OCI-LY1 (cell line): ENCODE data around the gene NDC80.

ENCODE experiments used
- H2AFZ ChIP-seq: fragments of 200-600 bp; sonication (generic), shearing (Covaris generic); 2 replicates; pipeline ENCODE4 v1.6.0; 2014; ENCODE audit warnings: antibody characterized with exemption, mild to moderate bottlenecking, low read length
- H3F3A ChIP-seq: fragments of 200-600 bp; sonication (generic), shearing (Covaris generic); 2 replicates; pipeline ENCODE4 v1.6.0; 2014; ENCODE audit warnings: mild to moderate bottlenecking, antibody characterized with exemption, low read length, moderate library complexity; ENCODE audit not compliant: insufficient read depth
- H3K27ac ChIP-seq: fragments of 200-600 bp; sonication (generic); 2 replicates; pipeline ENCODE4 v1.5.1; 2014; ENCODE audit warnings: low read length, mixed run types, mild to moderate bottlenecking, low read depth; ENCODE audit not compliant: poor library complexity, severe bottlenecking
- H3K27me3 ChIP-seq: fragments of 200-600 bp; sonication (generic); 2 replicates; pipeline ENCODE4 v1.6.0; 2014; ENCODE audit warnings: antibody characterized with exemption, mild to moderate bottlenecking, low read length, moderate library complexity; ENCODE audit not compliant: insufficient read depth
- H3K36me3 ChIP-seq: fragments of 200-600 bp; sonication (generic); 2 replicates; pipeline ENCODE4 v1.6.1; 2014; ENCODE audit warnings: mild to moderate bottlenecking, antibody characterized with exemption, low read length, moderate library complexity, mixed read lengths; ENCODE audit not compliant: insufficient read depth
- H3K4me1 ChIP-seq: fragments of 200-600 bp; sonication (generic); 2 replicates; pipeline ENCODE4 v1.5.1; 2014; ENCODE audit warnings: mild to moderate bottlenecking, low read length, moderate library complexity; ENCODE audit not compliant: insufficient read depth, severe bottlenecking
- H3K4me2 ChIP-seq: fragments of 200-600 bp; sonication (generic), shearing (Covaris generic); 2 replicates; pipeline ENCODE4 v1.6.1; 2014; ENCODE audit warnings: low read length
- H3K4me3 ChIP-seq: fragments of 200-600 bp; sonication (generic); 2 replicates; pipeline ENCODE4 v1.5.1; 2014; ENCODE audit warnings: low read length, low read depth, mild to moderate bottlenecking, mixed read lengths; ENCODE audit not compliant: poor library complexity, severe bottlenecking
- H3K79me2 ChIP-seq: fragments of 200-600 bp; shearing (Covaris generic); 2 replicates; pipeline ENCODE4 v1.6.1; 2016; ENCODE audit warnings: mixed run types, low read length, mixed read lengths; ENCODE audit not compliant: insufficient read depth
- H3K9ac ChIP-seq: fragments of 200-600 bp; sonication (generic), shearing (Covaris generic); 2 replicates; pipeline ENCODE4 v1.6.1; 2014; ENCODE audit warnings: mild to moderate bottlenecking, low read length, mixed read lengths
- H3K9me2 ChIP-seq: fragments of 200-600 bp; sonication (generic), shearing (Covaris generic); 2 replicates; pipeline ENCODE4 v1.6.1; 2014; ENCODE audit warnings: low read depth, mild to moderate bottlenecking, low read length, mixed read lengths
- H3K9me3 ChIP-seq: fragments of 200-600 bp; shearing (Covaris generic); 2 replicates; pipeline ENCODE4 v1.6.1; 2014; ENCODE audit warnings: low read length, mixed read lengths
- H4K20me1 ChIP-seq: fragments of 200-600 bp; sonication (generic), shearing (Covaris generic); 2 replicates; pipeline ENCODE4 v1.6.0; 2016; ENCODE audit warnings: mild to moderate bottlenecking, low read length; ENCODE audit not compliant: insufficient read depth
- EZH2 ChIP-seq: fragments of 200-600 bp; sonication (generic), shearing (Covaris generic); IDR thresholded peaks from 2 replicates; pipeline ENCODE4 v1.8.0; 2017; ENCODE audit warnings: borderline replicate concordance, mixed run types, mild to moderate bottlenecking, antibody characterized with exemption, low read length, moderate library complexity, mixed read lengths
- TF ChIP-seq, protein P1 (sequence below): fragments of 200-600 bp; sonication (generic), shearing (Covaris generic); IDR thresholded peaks from 2 replicates; pipeline ENCODE4 v1.5.1; 2017; ENCODE audit warnings: mild to moderate bottlenecking, antibody characterized with exemption, low read length, moderate library complexity, mixed read lengths

The NDC80 gene

GRCh38 chr18:2555895-2556294 lies 15.5 kb upstream of the NDC80 start:
- Histone ChIP-seq H3K27ac (no peak overlapping the region), H3K27me3 (no peaks in the 10 kb centered on the region), H2AFZ (no peak overlapping the region), H3K4me1 (no peaks in the 10 kb centered on the region), H3F3A (no peaks in the 10 kb centered on the region), H3K36me3 (no peaks in the 10 kb centered on the region), H3K4me3 (no peak overlapping the region), H3K9me3 (no peaks in the 10 kb centered on the region), H3K9ac (no peak overlapping the region), H3K9me2 (no peaks in the 10 kb centered on the region), H3K4me2 (no peak overlapping the region), H4K20me1 (no peaks in the 10 kb centered on the region), H3K79me2 (no peaks in the 10 kb centered on the region)
- no peak for TF ChIP-seq EZH2
- TF ChIP-seq, protein P1, sequence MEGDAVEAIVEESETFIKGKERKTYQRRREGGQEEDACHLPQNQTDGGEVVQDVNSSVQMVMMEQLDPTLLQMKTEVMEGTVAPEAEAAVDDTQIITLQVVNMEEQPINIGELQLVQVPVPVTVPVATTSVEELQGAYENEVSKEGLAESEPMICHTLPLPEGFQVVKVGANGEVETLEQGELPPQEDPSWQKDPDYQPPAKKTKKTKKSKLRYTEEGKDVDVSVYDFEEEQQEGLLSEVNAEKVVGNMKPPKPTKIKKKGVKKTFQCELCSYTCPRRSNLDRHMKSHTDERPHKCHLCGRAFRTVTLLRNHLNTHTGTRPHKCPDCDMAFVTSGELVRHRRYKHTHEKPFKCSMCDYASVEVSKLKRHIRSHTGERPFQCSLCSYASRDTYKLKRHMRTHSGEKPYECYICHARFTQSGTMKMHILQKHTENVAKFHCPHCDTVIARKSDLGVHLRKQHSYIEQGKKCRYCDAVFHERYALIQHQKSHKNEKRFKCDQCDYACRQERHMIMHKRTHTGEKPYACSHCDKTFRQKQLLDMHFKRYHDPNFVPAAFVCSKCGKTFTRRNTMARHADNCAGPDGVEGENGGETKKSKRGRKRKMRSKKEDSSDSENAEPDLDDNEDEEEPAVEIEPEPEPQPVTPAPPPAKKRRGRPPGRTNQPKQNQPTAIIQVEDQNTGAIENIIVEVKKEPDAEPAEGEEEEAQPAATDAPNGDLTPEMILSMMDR, result no peak

- Histone ChIP-seq H3K9ac (no peak overlapping the region), H3K27ac (no peak overlapping the region), H3K27me3 (no peaks in the 10 kb centered on the region), H3F3A (no peaks in the 10 kb centered on the region), H3K79me2 (no peaks in the 10 kb centered on the region), H2AFZ (no peak overlapping the region), H3K9me2 (no peaks in the 10 kb centered on the region), H3K4me3 (no peak overlapping the region), H3K4me1 (no peaks in the 10 kb centered on the region), H3K36me3 (no peaks in the 10 kb centered on the region), H4K20me1 (no peaks in the 10 kb centered on the region), H3K9me3 (no peaks in the 10 kb centered on the region), H3K4me2 (no peak overlapping the region)
- no peak for TF ChIP-seq EZH2
- TF ChIP-seq, protein P1, result no peak
Observed at GRCh38 chr18:2557536-2557935, 13.8 kb upstream of the NDC80 start.

DNA sequence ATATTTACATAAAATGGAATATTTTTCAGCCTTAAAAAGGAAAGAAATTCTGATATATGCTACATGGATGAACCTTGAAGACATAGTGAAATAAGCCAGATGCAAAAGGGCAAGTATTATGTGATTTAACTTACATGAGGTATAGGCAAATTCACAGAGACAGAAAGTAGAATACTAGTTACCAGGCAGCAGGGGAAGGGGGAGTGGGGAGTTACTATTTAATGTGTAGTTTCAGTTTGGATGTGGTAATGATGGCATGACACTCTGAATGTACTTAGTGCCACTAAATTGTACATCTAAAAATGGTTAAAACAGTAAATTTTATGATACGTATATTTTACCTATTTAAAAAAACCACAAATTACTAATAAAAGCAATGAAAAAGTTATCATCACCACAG lies 12.1 kb upstream of the NDC80 start:
- no peak overlapping the region for H3K9ac ChIP-seq
- no peak overlapping the region for H3K4me3 ChIP-seq
- H3K9me2 ChIP-seq, result no peaks in the 10 kb centered on the region
- TF ChIP-seq, protein P1, result no peak
- no peak for TF ChIP-seq EZH2
- H2AFZ ChIP-seq, result no peak overlapping the region
- H4K20me1 ChIP-seq, result no peaks in the 10 kb centered on the region
- no peaks in the 10 kb centered on the region for H3F3A ChIP-seq
- H3K79me2 ChIP-seq, result no peaks in the 10 kb centered on the region
- no peaks in the 10 kb centered on the region for H3K4me1 ChIP-seq
- no peaks in the 10 kb centered on the region for H3K9me3 ChIP-seq
- H3K4me2 ChIP-seq, result no peak overlapping the region
- H3K27ac ChIP-seq, result no peak overlapping the region
- H3K36me3 ChIP-seq, result no peaks in the 10 kb centered on the region
- H3K27me3 ChIP-seq, result no peaks in the 10 kb centered on the region
